Fibroblast of the conjunctiva (primary cell): Measurements from ENCODE around the gene SOCS4.

ENCODE experiments used
- DNase-seq: peaks from one replicate; pipeline ENCODE4 v3.0.0-alpha.2; 2010; ENCODE audit warnings: low read depth

The SOCS4 gene

GRCh38 chr14:55092341-55092740 is 65.3 kb downstream of the SOCS4 start:
- DNase-seq: peak; percentile 62

- no peak for DNase-seq
These were observed 67.5 kb downstream of the SOCS4 start for GRCh38 chr14:55094292-55095157.

GRCh38 chr14:55097881-55098560 is 71.0 kb downstream of the SOCS4 start:
- DNase-seq: no peak

GRCh38 chr14:55098561-55098898 is 71.5 kb downstream of the SOCS4 start:
- no peak for DNase-seq
